Measurements from ENCODE around the gene PCDH15. TPM values are rescaled to one million over a fixed set of nuclear protein-coding genes. Genes with fewer than 3 reads are reported as not detected.

PCDH15 gene
- total RNA-seq, 1 experiment from 2014 or later: 0.59 TPM

DNA sequence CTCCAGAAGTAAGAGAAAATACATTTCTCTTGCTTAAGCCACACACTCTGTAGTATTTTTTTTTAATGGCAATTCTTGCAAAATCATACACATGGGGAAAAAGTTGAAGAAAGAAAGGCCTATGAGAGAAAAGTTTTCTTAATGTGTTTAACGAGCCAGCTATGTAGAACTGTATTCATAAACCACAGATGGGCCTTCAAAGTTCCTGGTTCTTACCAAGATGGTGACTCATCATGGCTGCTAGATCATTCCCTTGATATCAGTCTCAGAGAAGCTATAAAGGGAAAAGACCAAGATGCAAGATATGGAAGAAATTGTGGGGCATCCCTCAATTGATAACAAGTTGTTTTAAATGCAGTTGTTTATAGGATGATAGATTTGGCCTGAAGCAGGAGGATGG lies 1035.7 kb downstream of the PCDH15 start:
- ATAC-seq (no peak), DNase-seq (ENCODE audit: low spot score) (no peak)
- peaks cover 5% of the 10 kb centered on the region for H3K36me3 Mint-ChIP-seq
- H3K4me3 Mint-ChIP-seq: no peak overlapping the region
- CTCF ChIA-PET: no interaction called here
- H3K9me3 Mint-ChIP-seq: peaks cover 15% of the 10 kb centered on the region
- H3K27ac Mint-ChIP-seq: no peak overlapping the region
- POLR2A ChIA-PET: no interaction called here
- no peaks in the 10 kb centered on the region for H3K4me1 Mint-ChIP-seq
- no peaks in the 10 kb centered on the region for H3K27me3 Mint-ChIP-seq (ENCODE audit: low read depth)
- TF ChIP-seq KAT7 (CRISPR knock-in tag; IDR thresholded peaks at IDR 0.05; ENCODE audit: borderline replicate concordance) (no peak), FOXK1 (CRISPR knock-in tag; IDR thresholded peaks at IDR 0.05) (no peak), NFYB (CRISPR knock-in tag; conservative IDR thresholded peaks at IDR 0.05; ENCODE audit: low read depth) (no peak), HMGA2 (CRISPR knock-in tag; IDR thresholded peaks at IDR 0.05) (no peak), ZNF671 (CRISPR knock-in tag; IDR thresholded peaks at IDR 0.05) (no peak)
- TF ChIP-seq, protein P1, sequence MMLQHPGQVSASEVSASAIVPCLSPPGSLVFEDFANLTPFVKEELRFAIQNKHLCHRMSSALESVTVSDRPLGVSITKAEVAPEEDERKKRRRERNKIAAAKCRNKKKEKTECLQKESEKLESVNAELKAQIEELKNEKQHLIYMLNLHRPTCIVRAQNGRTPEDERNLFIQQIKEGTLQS (CRISPR knock-in tag; conservative IDR thresholded peaks at IDR 0.05): no peak

DNA sequence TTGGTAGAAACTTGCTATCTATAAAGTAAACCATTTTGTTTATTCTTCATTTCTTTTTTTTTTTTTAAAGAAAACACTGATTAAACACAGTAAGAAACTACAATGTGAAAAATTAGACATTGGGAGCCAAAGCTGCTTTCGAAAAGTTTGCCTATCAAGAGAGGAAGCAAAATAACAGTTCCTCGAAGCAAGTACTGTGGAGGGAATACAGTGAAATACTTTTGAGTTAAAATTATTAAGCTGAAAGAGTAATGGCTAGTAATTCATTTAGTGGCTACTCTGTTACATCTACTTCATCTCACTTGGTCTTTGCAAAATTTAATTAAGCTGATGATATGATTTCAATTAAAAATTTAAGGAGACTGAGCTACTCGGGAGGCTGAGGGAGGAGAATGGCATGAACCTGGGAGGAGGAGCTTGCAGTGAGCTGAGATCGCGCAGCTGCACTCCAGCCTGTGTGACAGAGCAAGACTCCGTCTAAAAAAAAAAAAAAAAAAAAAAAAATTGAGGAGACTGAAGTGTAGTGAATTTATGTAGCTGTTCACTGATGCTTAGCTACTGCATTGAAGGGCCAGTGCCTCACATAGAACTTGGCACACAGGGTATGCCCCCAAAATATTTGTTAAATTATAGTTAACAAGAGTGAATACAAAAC lies 1046.3 kb downstream of the PCDH15 start:
- ATAC-seq: peak; percentile 41; the same call in 1 of the 2 replicates
- Mint-ChIP-seq H3K4me1 (peaks cover 19% of the 10 kb centered on the region), H3K36me3 (peaks cover 4% of the 10 kb centered on the region; the same call in 1 of the 2 replicates), H3K4me3 (peak overlapping the region; percentile 37; the same call in 1 of the 2 replicates), H3K27ac (no peak overlapping the region), H3K9me3 (peaks cover 7% of the 10 kb centered on the region; the same call in 1 of the 2 replicates), H3K27me3 (ENCODE audit: low read depth) (no peaks in the 10 kb centered on the region)
- no peak for DNase-seq (ENCODE audit: low spot score)
- ChIA-PET POLR2A (no interaction called here), CTCF (interaction anchor here (0.7 to 1.4 kb wide), 2 partner anchors 232 to 937 kb away, joined by 3 to 4 read pairs; no protein-coding TSS in a partner anchor)
- TF ChIP-seq KAT7 (CRISPR knock-in tag; IDR thresholded peaks at IDR 0.05; ENCODE audit: borderline replicate concordance) (no peak), GABPB1 (CRISPR knock-in tag; IDR thresholded peaks at IDR 0.05) (no peak), NFYB (CRISPR knock-in tag; conservative IDR thresholded peaks at IDR 0.05; ENCODE audit: low read depth) (no peak), ZNF263 (CRISPR knock-in tag; IDR thresholded peaks at IDR 0.05; ENCODE audit: low read depth) (no peak), ELF4 (CRISPR knock-in tag; IDR thresholded peaks at IDR 0.05; ENCODE audit: low read depth) (no peak), RELA (CRISPR knock-in tag; IDR thresholded peaks at IDR 0.05; ENCODE audit: borderline replicate concordance) (no peak), ZNF671 (CRISPR knock-in tag; IDR thresholded peaks at IDR 0.05) (no peak)
- TF ChIP-seq, protein P2, sequence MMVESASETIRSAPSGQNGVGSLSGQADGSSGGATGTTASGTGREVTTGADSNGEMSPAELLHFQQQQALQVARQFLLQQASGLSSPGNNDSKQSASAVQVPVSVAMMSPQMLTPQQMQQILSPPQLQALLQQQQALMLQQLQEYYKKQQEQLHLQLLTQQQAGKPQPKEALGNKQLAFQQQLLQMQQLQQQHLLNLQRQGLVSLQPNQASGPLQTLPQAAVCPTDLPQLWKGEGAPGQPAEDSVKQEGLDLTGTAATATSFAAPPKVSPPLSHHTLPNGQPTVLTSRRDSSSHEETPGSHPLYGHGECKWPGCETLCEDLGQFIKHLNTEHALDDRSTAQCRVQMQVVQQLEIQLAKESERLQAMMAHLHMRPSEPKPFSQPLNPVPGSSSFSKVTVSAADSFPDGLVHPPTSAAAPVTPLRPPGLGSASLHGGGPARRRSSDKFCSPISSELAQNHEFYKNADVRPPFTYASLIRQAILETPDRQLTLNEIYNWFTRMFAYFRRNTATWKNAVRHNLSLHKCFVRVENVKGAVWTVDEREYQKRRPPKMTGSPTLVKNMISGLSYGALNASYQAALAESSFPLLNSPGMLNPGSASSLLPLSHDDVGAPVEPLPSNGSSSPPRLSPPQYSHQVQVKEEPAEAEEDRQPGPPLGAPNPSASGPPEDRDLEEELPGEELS (CRISPR knock-in tag; IDR thresholded peaks at IDR 0.05): no peak
- TF ChIP-seq, protein P3, sequence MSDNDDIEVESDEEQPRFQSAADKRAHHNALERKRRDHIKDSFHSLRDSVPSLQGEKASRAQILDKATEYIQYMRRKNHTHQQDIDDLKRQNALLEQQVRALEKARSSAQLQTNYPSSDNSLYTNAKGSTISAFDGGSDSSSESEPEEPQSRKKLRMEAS (CRISPR knock-in tag; IDR thresholded peaks at IDR 0.05): no peak
- TF ChIP-seq, protein P4, sequence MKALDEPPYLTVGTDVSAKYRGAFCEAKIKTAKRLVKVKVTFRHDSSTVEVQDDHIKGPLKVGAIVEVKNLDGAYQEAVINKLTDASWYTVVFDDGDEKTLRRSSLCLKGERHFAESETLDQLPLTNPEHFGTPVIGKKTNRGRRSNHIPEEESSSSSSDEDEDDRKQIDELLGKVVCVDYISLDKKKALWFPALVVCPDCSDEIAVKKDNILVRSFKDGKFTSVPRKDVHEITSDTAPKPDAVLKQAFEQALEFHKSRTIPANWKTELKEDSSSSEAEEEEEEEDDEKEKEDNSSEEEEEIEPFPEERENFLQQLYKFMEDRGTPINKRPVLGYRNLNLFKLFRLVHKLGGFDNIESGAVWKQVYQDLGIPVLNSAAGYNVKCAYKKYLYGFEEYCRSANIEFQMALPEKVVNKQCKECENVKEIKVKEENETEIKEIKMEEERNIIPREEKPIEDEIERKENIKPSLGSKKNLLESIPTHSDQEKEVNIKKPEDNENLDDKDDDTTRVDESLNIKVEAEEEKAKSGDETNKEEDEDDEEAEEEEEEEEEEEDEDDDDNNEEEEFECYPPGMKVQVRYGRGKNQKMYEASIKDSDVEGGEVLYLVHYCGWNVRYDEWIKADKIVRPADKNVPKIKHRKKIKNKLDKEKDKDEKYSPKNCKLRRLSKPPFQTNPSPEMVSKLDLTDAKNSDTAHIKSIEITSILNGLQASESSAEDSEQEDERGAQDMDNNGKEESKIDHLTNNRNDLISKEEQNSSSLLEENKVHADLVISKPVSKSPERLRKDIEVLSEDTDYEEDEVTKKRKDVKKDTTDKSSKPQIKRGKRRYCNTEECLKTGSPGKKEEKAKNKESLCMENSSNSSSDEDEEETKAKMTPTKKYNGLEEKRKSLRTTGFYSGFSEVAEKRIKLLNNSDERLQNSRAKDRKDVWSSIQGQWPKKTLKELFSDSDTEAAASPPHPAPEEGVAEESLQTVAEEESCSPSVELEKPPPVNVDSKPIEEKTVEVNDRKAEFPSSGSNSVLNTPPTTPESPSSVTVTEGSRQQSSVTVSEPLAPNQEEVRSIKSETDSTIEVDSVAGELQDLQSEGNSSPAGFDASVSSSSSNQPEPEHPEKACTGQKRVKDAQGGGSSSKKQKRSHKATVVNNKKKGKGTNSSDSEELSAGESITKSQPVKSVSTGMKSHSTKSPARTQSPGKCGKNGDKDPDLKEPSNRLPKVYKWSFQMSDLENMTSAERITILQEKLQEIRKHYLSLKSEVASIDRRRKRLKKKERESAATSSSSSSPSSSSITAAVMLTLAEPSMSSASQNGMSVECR (CRISPR knock-in tag; IDR thresholded peaks at IDR 0.05; ENCODE audit: borderline replicate concordance): no peak

Small RNA genes lying within 50 kb of the gene (microRNA-seq; reads per million reads assigned to microRNA genes)
- gene MIR548F1 (ENCODE audit: borderline number of aligned reads): 2.8 reads per million

Data from WTC11 (cell line).